GM15510 (cell line): ENCODE measurements around the gene SDSL.

Experiments used
- POLR2A ChIP-seq: IDR thresholded peaks from 3 replicates; pipeline ENCODE4 v1.6.1; 2011; ENCODE audit warnings: borderline replicate concordance; ENCODE audit not compliant: insufficient read length; ENCODE audit errors: extremely low read depth

Gene SDSL

DNA sequence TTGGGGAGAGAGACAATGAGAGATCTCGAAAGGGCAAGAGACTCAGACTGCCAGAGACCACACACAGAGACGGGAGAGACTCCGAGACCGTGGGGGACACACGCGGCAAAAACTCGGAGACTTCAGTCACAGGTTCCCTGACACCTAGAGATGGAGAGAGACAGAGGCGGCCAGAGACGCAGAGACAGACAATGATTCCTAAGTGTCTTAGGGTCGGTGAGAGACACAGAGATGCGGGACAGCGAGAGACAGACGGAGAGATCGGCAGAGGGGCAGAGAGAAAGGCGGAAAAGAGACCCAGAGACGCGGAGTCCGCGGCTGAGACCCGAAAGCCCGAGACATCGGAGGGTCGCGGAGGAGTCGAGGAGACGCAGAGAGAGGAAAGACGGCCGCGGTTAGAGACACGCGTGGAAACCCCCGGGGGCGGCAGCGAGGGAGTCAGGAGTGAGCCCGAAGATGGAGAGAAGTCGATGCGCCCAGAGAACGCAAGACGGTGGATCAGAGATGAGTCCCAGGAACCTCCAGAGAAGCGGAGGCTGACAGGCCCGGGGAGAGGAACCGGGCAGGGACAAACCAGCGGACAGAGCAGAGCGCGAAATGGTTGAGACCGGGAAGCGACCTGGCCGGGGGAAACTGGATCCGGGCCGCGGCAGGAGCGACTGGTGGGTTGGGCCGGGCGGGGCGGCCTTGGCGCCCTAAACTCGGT is 41.7 kb downstream of the SDSL start:
- TF ChIP-seq POLR2A = no peak

DNA sequence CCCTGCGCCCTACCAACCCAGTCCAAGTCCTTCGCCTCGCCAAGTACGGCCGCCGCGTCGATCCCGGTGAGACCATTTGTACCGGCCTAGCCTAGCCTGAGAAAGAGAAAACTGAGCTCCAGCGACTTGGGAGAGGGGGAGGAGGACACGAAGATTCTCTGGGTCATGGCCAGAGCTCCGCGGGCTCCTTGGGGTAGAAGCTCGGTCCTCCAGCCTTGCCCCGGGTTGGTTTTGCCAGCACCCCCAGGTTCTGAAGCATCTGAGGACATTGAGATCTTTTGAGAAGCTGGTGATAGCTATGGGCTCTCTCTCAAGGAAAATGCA is 42.2 kb downstream of the SDSL start:
- no peak for TF ChIP-seq POLR2A

DNA sequence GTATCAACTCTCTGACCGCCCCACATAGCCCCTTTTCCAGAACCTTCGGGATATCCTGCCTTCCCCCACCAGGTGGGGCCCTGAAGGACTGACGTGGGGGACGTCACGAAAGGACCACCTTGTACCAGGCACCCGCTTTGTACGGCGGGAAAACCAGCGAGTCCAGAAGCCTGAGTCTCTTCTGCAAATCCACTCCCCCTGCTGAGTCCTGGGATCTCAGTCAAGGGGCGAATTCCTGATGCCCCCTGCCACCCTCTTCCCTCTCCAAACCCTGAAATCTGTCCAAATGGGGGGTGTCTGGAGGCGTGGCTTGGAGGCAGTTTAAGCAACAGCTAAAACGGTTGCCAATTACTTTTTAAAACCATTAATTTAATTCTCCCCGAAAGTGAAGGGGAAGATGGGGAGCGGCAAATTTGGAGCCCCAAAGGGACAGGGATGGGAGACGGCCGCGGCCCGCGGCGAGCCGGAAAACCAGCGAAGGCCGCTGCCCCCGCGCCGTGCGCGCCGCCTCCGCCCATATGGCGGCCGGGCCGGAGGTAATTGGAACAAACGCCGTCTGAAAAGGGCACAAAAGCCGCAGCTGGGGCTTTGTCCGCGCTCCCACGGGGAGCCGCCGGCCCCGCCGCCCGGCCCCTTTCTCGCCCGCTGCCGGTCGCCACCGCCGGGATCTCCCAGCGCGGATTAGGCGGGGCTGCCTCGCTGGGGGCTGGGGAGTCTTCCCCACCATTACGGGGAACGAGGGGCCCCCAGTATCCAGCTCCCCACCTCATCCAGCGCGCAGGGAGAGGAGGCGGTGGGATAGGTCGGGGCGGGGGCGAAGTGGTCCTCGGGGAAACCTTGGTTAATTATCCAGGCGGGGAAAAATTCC is 42.9 kb downstream of the SDSL start:
- no peak for TF ChIP-seq POLR2A

DNA sequence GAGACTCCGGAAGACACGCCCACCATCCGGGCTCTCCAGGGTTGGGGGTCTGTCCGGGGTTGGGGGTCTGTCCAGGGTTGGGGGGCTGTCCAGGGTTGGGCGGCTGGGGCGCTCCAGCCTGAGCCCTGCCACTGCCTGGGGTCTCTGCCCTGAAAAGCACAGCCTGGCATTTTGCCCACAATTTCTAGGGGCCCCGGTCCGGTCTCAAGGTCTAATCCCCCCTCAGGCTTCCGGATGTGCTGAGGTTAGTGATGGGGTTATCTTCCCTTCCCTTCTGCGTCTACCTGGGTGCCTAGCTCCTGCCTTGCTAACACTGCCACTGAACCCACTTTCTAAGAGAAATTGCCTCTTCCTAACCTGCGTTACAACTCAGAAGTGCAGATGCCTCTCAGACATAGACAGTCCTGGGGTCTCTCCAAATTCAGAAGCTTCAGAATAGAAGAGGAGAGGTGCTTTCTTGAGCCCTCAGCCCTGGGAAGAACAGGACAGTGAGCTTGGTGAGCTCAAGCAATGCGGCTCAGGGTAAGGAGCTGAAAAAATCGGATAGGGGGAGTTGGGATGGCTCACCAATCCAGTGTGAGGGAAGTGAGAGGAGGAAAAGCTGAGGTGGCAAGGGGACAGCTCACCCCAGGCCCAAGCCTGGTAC is 43.8 kb downstream of the SDSL start:
- no peak for TF ChIP-seq POLR2A

DNA sequence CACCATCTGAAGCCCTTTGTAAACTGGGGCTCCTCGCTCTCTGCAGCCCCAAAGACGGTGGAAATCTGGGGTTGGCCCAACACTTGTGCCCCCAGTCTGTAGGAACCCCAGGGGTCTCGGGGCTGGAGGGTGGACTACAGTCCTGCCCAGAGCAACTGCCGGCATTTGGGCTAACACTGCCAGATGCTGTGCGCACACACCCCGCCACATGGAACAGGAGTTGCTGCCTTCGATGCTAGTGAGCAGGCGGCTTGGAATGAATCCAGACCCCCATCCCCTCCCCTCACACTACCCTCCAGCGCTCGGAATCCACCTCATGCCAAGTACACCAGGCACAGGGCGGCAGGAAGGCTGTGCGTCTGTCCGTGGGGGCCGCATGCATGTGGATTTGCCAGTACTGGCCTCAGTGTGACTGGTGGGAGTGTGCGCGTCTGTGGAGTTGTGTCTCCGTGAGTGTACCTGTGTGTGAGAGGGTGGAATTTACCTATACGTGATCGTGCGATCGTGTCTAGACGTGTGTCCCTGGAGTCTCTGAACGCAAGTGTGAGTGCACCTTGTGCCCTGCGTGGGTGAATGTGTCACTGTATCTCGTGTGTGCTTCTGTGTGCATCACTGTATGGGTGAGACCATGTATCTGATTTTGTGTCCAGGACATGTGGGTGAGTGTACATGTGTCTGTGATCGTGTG is 44.4 kb downstream of the SDSL start:
- TF ChIP-seq POLR2A = no peak

DNA sequence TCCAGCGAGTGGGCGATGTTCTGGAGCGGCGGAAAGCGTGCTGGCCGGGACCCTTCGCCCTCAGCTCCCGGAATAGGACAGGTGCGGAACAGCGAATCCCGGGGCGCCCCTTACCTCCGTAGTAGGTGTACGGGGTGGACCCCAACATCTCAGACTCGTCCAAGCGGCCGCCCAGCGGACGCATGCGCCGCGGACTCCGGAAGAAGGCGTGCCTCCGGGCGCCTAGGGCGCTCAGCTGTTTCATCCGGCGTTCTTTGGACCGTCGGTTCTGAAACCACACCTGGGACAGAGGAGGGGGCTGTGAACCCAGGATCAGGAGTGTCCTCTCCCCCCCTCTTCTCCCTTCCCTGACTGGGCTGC is 44.9 kb downstream of the SDSL start:
- TF ChIP-seq POLR2A = no peak

DNA sequence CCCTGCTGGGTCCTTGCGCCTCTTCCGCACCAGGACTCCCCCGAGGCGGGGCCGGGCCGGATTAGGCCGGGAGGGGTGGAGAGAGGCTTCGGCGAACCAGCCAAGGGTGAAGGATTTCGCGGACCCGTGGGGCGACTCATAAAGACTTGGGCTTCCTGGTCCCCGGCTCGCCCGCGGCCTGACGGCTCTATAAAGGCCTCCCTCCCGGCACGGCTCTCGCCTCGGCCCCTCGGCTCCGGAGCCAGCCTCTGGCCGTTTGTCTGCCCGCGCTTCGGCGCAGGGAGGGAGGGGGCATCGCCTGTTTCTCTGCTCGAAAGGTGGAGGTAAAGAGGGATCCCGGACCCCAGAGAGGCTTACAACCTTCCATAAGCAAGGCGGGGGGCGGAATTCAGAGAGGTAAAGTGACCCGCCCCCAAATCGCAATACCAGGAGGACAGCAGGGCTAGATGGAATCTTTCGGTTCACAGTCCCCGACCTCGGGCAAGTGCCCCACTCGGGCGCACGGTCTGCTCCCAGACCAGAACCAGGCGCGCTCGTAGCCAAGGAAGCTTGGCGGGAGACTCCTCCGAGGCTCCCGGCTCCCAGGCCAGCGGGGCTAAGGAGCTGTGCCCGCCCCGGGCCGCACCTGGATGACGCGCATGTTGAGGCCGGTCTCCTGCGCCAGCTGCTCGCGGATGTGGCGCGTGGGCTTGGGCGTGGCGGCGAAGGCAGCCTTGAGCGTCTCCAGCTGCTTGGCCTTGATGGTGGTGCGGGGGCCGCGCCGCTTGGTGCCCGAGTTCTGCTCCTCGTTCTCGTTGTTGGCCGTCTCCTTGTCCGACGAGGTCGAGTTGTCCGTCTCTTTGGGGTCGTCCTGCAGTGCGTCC is 45.6 kb downstream of the SDSL start:
- TF ChIP-seq POLR2A = no peak

DNA sequence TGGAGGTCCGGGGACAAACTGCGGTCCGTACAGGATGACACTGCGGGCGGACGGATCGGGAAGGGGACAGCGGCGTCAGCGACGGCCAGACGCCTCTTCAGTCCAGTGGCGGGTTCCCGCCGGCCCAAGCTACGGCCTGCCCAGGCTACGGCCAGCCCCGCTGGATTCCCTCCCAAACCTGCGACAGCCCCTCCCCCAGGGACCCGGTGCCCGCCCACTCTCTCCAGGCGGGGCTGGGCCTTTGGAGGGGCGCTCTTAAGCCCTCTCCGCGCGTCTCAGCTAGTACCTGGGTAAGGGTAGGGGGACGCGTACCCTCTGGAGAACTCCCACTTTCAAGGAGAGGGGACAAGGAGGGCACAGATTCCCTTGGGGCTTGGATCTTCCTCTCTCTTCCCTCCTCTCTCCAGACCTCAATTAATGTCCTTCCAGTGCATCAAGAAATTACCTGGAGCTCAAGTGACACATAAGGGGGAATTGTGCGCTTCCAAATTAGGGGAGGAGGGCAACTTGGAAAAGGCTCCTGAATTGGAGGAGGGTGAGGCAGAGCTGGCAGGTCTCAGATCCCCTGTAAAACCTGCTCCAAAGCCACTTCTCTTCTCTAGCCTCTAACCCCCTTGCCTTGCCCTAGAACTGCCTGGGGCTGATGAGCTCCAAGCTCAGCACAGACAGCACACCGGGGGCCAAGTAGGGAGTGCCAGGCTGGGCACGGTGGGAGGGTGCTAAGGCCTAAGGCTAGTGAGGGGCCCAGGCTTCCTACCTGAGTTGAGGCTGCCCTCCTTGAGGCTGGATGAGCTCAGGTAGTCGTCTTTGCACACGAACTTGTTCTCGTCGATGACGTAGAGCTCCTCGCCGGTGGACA is 46.4 kb downstream of the SDSL start:
- no peak for TF ChIP-seq POLR2A

DNA sequence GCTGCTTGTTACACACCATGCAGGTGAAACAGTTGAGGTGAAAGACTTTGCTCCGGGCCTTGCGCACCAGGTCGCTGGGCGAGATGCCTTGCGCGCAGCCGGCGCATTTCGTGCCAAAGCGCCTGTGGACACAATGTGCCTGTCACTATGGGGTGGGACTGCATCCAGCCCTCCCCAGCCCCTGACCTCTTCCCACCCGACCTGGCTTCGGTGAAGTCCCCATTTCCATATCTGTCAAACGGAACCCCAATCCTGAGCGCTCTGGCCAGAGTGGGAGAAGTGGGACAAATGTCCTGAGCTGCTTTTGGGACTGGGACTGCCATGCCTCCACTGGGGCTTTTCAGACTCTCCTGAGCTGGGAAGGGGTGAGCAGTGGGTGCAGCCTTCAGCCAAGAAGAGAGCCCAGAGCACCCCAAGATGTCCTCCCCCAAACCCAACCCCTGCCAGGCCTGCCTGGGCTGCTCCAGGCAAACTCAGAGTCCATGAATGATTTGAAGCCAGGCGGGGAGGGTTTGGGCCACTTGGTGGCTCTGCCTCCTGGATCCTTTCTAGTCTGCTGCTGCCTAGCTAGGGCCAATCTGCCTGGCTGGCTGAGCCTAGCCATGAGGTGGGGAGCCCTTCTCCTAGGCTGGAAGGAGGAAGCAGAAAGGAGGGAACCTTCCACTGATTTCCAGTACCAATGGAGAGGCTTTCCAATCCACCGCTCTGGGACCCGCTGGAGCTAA is 47.2 kb downstream of the SDSL start:
- no peak for TF ChIP-seq POLR2A

DNA sequence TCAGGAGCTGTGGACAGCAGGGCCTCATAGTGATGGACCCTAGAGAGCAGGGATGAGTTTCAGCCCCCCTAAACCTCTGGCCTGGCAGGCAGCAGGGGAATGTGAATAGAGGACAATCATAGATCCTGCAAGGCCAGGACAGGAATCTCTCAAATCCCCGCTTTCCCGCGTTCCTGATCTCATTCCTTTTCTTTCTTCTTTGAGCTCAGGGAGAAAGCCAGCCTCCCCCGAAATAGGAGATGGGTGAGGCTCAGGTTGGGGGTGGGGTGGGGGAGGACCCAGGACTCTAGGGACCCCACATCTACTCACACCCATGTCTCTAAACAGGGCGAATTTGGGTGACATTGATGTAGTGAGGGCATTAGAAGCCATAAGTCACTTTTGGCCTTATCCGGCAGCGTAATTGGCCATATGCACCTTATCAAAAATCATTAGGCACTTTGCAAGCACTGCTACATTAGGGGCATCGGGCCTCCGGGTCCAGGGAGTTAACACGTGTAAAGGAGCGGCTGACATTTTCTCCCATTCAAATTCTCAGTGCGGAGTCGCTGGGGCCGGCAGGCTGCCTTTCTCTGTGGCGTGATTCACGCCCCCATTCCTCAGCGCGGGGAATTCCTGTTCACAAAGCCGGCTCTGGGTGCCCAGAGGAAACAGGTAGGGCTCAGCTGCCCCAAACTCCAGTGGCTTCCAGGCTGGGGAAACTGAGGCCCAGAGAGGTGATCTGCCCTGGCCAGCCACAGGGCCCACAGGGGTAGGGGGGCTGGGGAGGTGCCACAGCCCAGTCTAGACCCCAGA is 48.0 kb downstream of the SDSL start:
- no peak for TF ChIP-seq POLR2A

DNA sequence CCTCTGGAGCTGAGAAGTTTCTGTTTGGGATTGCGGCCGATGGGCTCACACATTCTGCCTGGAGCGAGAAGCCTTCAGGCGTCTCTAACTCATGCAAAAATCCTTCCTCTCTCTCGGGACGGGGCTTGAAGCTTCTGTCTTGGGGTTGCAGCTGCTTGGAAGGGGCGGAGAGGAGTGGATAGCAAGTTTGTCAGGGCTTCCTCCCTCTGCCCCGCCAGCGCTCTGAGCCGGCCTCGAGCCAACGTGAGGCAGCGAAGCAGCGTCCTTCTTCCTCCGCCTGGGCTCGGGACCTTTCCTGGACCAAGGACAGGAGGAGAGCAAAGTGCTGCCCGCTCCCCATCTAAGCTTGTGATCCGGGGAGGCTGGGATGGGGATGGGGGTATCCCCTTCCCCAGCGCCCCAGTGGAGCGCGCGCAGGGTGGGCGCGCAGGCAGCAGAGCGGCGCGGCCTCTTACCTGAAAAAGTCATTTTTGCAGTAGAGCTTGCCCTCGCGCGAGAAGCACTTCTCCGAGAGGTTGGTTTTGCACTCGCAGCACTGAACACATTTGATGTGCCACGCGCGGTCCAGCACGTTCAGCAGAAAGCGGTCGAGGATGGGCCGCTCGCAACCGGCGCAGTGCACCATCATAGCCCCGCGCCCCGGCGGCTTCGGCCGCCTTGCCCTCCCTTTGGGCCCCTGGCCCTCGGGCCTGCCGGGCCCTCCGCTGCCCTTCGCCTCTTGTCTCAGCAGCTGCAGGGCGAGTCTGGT is 48.9 kb downstream of the SDSL start:
- TF ChIP-seq POLR2A = no peak

DNA sequence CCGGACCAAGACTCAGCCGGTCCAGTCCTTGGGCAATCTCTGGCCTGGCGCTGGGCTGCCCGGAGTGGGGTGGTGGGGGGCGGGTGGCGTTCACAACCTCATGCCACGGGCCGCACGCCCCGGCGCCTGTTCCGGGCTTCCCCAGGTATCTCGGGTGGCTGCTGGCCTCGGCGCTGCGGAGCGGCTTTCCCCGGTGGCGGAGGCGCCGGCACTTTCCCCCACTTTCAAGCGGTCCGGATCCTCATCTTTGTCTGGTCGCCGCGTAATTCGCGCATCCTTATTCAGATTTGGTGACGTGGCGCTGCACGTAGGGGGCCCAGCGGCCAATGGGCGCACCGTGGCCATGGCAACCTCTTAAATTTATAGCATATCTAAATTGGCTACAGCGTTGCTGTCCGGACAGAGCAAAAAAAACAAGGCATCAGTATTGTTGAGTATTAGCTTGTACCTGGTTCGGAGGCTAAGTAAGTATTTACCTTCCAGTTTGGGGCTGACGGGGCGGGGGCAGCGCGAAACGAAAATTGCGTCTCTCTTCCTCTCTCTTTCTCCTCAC is 49.5 kb downstream of the SDSL start, which contains the start of gene LHX5:
Gene LHX5 (minus strand): TSS at position 253 of the 553 bp plus-strand sequence. CDS start 373 bp downstream, outside the sequence.
- TF ChIP-seq POLR2A = no peak
